Measurements from ENCODE around the gene COG2.
"Not testable (repeated sequence)": the region's sequence is repeated elsewhere in the genome, so short reads cannot be mapped to it uniquely, and the experiment has no call there.

The COG2 gene

DNA sequence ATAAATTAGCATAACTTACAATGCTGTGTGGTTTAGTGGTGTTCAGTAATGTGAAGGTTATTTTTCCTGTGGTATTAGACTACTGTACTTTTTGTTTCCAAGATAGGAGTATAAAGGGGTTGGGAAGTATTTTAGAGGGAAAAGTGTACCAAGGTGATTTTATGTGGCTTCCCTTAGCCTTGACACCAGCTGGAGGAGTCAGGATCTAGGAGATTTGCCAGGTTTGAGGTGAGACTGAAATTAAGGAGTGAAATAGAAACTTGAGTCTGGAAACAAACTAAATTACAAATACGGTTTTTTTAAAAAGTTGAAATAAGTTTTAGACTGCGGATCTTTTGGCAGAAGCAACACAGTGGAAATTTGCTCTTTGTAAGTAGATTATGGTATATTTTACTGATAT, 32.3 kb downstream of the COG2 start:
- no peak for DNase-seq (ENCODE audit: low read depth in 2 of 3, low spot score in 2 of 3)

DNA sequence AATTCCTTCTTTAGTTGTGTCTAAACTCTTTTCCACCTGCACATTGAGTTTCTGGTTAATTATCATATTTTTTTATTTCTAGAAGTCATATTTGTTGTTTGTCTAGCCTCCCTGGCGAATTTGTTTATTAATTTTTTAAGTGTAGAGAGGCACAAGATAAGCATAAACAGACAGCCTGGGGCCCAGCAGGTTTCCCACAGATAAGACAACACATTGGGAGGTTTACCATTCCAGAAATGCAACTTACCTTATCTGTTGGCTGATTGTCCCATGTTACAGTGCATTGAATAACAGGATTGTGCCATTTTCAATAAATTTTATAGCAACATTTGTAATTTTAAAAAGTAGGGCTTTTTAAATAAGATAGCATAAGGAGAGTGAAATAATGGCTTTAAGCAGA, 34.9 kb downstream of the COG2 start:
- DNase-seq (ENCODE audit: low read depth in 2 of 3, low spot score in 2 of 3): no peak

DNA sequence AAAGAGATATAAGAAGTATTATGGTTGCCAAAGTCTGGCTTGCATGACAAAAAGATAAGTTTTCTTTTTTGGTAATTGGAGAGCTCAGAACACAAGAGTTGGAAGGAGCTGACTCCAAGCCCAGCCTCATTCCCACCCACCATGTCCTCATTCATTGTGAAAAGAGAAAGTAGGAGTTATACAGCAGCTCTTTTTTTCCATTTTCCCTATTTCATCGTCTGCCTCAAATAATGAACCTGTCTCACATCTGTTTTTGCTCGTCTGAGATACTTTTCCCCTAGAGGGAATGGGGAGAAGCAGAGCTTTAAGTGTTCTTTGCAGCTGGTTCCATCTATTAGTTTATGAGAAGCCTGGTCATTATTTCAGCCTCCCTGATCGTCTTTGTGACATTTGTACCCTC, 36.9 kb downstream of the COG2 start:
- no peak for DNase-seq (ENCODE audit: low read depth in 2 of 3, low spot score in 2 of 3)

DNA sequence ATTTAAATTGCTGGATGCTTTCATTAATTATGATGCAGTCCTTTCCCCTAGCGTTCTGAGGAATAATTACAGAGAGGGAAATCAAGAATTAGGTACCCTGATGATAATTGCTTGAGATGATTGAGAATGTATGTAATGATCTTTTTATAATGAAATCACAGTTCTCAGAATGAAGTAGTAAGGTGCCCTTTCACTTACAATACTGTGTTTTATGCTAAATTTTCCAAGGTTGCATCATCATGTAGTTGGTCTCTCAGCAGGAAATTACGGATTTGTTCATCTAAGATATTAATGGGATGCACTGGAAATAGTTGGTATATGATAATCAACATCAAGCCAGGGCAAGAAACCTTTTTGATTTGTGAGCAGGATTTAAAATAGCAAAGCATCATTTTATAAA, 37.5 kb downstream of the COG2 start:
- DNase-seq (ENCODE audit: low read depth in 2 of 3, low spot score in 2 of 3): no peak

DNA sequence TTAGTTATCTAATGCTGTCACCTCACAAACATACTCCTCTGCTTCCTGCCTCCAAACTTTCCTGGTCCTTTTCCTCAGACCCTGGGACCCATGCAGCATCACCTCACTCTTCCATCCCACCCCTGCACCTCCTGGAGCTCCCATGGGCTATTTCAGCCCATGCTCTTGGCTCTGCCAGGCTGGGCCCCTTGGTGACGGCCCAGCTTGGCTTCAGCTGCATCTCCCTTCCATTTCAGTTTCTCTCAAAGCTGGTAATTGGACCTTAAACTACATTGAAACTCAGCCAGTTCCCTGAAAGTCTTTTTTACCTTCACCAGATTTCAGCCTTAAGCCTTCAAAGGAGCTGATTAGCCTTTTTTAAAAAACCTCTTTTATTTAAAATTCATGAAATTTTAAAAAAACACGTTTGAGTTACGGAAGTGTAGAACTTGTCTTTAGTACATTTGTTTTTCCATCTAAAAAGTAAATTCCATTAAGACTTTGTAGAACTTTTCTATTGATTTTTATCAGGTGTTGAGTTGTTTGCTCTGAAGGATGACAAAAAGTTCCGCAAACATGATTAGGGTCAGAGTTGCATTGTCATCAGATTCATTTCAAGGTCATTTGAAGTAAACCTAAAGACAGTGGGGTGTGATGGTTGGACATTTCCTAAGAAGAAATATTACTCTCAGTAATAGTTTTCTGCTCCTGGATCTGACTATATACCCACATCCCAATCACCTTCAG, 38.2 kb downstream of the COG2 start:
- DNase-seq (ENCODE audit: low read depth in 2 of 3, low spot score in 2 of 3): no peak

DNA sequence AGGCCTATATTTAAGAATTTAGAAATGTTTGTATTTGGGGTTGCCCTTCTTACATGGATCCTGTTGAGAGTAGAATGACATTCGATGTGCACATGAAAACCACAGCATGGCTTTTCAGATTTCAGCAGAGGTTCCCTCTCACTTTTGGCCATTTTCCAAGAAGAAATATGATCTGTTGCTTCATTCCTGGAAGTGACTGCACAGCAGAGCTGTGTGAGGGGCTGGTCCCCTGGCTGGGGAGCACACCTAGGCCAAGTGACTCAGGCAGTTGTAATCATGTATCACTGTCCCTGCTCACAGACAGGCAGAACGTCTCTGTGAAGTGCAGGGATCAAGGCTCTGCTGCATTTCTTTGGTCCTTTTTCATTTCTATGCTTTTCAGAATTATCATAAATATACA, 39.3 kb downstream of the COG2 start:
- no peak for DNase-seq (ENCODE audit: low read depth in 2 of 3, low spot score in 2 of 3)

DNA sequence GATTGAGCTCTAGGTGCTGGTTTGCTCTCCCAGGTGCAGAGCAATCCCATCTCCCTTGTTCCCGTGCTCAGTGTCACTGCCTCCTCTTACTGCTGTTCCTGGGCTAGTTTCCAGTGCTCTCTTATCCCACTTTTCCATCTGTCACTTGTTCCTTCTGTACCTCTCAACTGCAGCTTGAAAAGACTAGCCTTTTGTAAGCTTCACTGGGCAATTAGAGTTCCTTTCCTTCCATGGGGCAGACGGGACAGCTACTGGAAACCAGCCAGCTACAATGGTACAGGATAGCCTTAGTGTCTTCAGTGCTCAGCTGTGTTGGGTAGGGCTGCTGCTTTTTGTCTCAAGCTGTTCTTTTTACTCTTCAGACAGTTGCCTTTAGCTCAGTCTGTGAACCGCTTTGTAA, 40.0 kb downstream of the COG2 start:
- no peak for DNase-seq (ENCODE audit: low read depth in 2 of 3, low spot score in 2 of 3)

DNA sequence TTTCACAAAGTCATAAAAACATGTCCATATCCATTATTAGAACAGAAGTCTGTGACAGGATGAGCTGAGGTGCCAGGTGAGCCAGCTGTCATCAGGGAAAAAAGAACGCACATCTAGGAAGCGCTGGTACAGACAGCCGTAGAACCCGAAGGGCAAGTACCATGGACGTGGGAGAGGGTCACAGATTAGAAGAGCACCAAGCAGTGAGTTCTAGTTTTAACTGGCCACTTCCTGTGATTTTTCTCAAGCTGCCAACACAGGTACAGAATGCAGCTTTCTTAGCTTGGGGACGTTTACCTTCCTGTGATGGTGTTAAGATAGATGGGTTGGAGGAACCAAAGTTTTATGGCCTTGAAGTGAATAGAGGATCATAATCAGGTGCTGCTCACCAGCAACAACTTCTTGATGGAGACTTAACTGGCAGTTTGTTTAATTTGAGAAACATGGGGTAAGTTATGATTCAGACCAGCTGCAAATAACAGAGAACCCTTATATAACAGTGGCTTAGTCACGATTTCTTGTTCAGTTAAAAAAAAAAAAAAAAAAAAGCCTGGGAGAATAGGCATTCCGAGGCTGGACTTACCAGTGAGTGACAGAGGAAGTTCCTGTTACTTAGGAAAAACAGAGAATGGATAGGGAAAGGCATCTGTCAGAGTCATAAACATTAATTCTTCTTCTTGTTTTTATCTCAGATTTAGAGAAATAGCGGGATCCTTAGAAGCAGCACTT, 40.8 kb downstream of the COG2 start:
- no peak for DNase-seq (ENCODE audit: low read depth in 2 of 3, low spot score in 2 of 3)

DNA sequence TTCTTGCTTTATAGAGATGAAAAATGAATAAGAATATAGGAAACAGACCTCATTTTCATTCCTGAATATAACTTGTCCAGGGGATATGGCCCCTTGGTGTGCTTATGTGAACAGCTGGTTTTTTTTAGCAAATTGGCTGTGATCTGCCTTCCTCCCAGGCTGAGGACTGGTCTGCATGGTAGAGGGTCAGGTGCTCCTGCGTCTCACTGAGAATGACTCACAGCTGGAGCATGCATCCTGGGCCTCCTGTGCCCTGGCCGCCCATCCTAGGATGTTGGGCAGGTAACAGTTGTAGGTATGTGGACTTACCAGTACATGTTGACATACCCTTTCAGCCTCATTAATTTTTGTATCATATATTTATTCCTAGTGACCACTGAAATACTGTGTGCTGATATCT, 41.9 kb downstream of the COG2 start:
- DNase-seq (ENCODE audit: low read depth in 2 of 3, low spot score in 2 of 3): no peak

DNA sequence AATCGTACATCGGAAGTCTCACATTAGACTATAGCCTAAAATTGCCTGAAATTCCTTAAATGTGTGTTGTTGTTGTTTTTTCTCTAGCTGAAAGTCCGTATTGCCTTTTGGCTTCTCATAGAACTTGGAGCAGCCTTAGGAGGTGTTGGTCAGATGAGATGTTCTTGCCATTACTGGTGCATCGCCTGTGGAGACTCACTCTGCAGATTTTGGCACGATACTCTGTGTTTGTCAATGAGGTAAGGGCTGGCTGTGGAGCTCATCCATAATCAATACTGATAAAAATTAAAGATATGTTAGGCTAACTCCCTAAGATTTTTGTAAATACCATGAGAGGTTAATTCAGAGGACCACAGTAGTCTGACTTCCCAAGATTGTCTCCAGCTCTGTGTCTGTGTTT, 42.7 kb downstream of the COG2 start:
- DNase-seq (ENCODE audit: low read depth in 2 of 3, low spot score in 2 of 3): no peak

DNA sequence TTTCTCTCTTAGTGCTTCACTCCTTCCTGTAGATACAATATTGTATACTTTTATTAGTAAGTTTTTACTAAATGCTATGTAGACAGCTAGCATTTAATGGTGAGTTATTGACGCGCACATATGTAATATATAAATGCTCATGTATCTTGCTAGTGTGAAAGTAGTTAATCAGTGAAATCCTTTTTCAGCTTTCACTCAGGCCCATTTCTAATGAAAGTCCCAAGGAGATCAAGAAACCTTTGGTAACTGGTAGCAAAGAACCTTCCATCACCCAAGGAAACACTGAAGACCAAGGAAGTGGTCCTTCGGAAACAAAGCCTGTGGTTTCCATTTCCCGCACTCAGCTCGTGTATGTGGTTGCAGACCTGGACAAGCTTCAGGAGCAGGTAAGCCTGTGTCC, 44.5 kb downstream of the COG2 start:
- no peak for DNase-seq (ENCODE audit: low read depth in 2 of 3, low spot score in 2 of 3)

DNA sequence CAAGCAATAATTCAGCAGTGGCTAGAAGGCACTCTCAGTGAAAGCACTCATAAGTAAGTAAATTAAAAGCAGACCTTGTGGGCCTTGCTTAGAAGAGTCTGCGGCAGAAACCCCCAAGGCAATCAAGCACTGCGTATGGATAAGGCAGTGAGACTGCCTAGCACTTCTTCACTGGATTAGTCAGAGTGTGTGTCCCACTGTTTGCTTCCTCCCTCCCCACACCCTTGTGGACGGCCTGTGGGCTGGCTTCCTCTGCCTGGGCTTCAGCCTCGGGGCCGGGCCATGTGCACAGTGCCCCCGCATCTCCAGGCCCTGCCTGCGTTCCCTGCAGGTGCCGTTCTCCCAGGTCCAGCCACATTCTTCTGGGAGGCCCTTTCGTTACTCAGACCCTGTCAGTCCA, 47.8 kb downstream of the COG2 start:
- DNase-seq (ENCODE audit: low read depth in 2 of 3, low spot score in 2 of 3): no peak

DNA sequence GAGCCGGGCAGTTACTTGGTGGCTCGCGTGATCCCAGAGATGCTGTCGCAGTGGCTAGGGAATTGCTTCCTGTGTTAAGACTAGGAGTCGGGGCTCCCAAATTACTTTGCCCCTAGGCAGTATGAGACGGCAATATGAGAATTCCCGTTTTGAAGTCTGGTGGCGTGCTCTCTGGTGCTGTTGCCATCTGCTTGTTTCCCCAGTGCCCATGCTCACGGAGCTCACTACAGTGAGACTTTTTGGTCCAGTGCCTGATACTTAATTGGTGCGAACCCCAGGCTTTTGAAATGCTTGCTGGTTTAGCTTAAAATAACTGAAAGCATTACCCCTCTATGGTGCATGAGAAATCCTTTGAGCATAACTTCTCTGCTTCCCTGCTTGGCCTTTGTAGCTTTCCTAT, 49.3 kb downstream of the COG2 start:
- DNase-seq (ENCODE audit: low read depth in 2 of 3, low spot score in 2 of 3): no peak

DNA sequence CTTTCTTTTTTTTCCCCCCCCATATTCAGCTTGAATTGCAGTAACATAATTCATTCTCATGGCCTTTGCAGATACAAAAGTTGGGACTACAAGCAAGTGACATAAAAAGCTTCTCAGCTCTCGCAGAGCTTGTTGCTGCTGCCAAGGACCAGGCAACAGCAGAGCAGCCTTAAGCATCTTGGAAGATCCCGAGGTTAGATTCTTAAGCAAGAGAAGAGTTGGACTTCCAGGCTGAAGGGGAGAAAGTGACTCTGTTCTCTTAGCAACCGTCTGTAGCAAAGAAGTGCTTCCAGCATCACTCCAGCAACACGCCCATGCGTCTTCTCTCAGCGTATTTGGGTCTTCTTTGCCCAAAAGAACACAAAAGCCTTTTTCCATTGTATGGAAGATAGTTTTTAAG, 50.9 kb downstream of the COG2 start:
- no peak for DNase-seq (ENCODE audit: low read depth in 2 of 3, low spot score in 2 of 3)

DNA sequence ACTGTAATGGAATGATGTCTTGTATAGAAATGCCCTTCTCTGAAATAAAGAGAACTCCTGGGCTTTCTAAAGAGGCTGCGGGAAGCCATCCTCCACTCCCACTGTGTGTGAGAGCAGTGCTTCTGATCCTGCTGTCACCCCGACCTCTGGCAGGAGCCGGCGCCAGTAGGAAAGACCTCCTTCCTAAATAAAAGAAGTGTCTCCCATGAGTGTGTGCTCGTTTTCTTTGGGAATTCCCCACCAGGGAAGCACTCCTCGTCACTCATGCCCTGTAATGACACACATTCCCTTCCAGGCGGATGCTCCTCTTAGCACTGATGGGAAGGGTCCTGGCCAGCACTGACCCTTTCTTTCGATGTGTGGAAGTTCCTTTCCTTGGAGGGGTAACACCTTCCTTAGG, 51.5 kb downstream of the COG2 start:
- DNase-seq (ENCODE audit: low read depth in 2 of 3, low spot score in 2 of 3): no peak

DNA sequence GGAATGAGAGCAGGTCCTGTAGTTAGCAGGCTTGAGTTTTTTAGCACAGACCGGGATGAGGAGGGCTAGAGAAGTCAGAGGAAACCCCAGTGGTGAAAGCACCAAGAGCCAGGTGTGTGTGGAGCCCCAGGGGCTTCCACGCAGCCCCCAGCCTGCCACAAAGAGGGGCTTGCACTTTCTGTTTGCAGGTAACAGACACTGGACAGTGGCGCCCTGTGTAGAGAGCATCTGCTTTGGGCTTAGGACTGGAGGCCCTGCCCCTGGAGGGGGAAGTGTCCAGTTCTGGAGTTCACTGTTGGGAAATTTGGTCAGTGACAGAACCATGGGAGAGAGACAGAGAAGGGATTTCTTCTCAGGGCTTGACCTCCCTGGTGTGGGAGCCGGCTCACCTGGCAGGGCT, 52.2 kb downstream of the COG2 start:
- no peak for DNase-seq (ENCODE audit: low read depth in 2 of 3, low spot score in 2 of 3)

DNA sequence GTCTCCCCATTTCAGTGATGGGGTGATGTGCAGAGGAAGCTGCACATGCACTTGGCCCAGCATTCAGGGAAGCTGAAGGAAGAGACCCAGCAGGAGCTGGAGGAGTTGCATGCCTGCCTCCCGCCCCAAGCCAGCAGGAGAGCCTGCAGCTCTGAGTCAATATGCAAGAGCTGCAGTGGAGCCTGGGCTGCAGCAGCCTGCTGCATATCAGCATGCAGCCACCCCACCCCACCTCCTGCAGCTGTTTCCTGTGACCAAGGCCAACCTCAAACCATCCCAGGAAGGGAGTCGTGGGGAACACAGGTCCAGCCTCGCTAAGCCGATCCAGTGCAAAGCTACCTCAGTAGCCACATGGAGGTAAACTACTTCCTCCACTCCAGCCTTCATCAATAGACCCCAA, 52.7 kb downstream of the COG2 start:
- no peak for DNase-seq (ENCODE audit: low read depth in 2 of 3, low spot score in 2 of 3)

DNA sequence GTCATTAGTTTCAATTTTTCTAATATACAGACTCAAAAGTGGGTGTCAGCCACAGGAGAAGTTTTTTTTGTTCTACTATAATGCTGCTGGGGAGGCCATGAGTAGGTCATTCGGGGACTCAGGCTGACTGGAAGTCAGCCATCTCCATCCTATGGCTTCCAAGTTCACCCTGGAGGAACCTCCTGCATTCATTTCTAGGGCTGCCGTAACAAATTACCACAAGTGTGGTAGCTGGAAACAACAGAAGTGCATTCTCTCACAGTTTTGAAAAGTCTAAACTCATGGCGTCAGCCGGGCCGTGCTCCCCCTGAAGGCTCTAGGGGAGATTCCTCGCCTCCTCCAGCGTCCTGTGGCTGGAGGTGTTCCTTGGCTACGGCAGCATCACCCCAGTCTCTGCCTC, 53.9 kb downstream of the COG2 start:
- no peak for DNase-seq (ENCODE audit: low read depth in 2 of 3, low spot score in 2 of 3)

DNA sequence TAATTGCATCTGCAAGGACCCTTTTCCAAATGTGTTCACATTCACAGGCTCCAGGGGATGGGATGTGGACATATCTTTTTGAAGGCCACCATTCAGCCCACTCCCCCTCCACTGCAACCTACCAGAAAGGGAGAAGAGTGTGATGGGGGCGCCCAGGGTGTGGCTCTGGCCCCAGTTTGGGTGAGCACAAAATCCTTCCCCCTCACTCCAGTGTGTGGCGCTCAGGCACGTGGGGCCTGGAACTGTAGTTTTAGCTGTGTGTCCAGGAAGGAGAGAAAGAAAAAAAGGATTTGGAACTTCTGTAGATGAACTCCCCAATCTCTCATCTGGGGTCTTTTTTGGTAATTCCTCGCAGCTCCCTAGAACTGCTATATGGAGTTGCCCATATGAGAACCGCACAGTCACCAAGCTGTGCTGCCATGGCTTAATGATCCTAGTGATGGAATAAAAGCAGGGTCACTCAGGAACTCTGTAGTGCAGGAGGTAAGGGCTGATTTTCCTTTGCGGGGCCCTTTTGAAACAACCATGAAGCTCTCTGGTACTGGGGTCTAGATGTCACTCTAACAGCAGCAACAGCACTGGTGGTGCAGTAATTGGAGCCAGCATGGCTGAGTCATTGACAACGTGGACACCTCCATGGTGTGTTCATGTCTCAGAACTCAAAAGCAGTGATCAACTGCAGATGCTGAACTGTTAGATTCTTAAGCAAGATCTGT, 54.6 kb downstream of the COG2 start:
- DNase-seq (ENCODE audit: low read depth in 2 of 3, low spot score in 2 of 3): no peak

DNA sequence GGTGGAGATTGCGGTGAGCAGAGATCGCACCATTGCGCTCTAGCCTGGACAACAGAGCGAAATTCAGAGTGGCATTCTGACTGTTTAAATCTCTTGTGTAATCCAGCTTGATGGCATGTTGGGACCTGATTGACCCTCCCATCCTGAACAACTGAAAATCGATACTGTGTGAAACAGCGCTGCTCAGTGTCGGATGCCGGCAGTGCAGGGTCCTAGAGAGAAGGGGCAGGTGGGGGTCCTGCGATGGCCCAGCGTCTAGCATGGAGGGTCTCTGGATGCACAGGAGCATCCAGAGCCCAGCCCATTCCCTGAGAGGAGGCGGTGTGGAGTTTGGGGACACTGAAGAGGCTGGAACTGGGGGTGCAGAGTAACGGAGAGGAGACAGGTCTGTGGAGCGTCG, 55.8 kb downstream of the COG2 start:
- DNase-seq (ENCODE audit: low read depth in 2 of 3, low spot score in 2 of 3): no peak

DNA sequence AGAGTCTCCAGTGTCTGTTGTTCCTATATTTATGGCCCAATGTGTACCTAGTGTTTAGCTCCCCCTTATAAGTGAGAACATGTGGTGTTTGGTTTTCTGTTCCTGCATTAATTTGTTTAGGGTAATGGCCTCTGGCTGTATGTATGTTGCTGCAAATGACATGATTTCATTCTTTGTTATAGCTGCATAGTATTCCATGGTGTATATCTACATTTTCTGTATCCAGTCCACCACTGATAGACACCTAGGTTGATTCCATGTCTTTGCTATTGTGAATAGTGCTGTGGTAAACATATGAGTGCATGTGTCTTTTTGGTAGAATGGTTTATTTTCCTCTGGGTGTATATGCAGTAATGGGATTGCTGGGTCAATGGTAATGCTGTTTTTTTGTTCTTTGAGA, 56.7 kb downstream of the COG2 start:
- not testable (repeated sequence) for DNase-seq (ENCODE audit: low read depth in 2 of 3, low spot score in 2 of 3)

DNA sequence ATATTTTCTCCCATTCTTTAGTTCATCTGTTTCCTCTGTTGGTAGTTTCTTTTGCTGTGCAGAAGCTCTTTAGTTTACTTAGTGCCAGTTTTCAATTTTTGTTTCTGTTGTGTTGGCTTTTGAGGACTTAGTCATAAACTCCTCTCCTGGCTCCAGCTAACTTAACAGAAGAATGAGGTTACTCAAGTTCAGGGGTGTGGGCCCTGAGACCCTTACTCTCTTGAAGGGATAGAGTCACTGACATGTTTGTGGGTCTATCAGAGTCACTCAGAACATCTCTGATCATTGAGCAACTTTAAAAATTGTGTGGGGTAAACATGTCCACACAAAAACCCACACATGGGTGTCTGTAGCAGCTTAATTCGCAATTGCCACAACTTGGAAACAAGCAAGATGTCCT, 57.4 kb downstream of the COG2 start:
- DNase-seq (ENCODE audit: low read depth in 2 of 3, low spot score in 2 of 3): no peak

All from activated CD8-positive, alpha-beta memory T cell treated with anti-CD3 and anti-CD28 coated beads for 48 hours (primary cell).